NCI-H1436 treated with DMSO at 0.1 percent for 48 hours (cell line): ENCODE data around the gene TMEM259.

Experiments
- DNase-seq: peaks from one replicate; lab custom pipeline; 2025; lab: John Stamatoyannopoulos, UW

Gene TMEM259

DNA sequence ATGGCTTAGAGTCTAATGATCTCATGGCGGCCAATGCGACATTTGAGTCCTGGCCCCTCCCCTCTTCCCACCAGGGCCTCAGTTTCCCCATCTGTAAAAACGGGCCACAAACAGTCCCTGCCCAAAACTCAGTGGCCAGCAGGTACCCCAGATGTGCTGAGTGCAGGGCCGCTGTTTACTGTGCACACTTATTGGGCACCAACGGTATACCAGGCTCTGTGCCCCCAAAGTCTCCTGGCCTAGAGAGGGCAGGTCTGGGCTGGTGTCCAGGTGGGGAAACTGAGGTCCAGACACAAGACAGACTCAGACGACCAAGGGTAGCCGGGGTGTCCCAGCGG, 60.4 kb downstream of the TMEM259 start:
- no peak for DNase-seq

DNA sequence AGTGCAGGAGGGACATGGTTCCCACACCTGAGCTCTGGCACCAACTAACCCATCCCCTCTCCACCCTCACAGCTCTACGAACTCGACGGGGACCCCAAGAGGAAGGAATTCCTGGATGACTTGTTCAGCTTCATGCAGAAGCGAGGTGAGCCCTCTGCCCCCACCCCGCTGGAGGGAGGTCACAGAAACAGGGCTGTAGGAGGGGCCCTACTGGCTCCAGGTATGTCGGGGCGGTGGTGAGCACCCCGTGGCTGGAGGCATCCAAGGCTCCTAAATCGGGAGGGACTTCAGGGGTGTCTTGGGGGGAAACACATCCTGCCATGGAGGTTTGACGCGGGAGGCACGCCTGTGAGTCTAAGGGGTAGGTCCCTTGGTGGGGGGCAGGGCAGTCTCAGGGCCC, 60.9 kb downstream of the TMEM259 start:
- DNase-seq = no peak
